GM19452 (cell line): ENCODE results near the gene MINPP1.
"Not testable (repeated sequence)": the region's sequence is repeated elsewhere in the genome, so short reads cannot be mapped to it uniquely, and the experiment has no call there.

Experiments used
- ATAC-seq: cut with Tn5 transposase; IDR thresholded peaks from one replicate; pipeline ENCODE4 v1.9.1; 2021; ENCODE audit not compliant: unreplicated experiment

The MINPP1 gene

GRCh38 chr10:87560495-87561129 lies 55.9 kb downstream of the MINPP1 start:
- no peak for ATAC-seq

DNA sequence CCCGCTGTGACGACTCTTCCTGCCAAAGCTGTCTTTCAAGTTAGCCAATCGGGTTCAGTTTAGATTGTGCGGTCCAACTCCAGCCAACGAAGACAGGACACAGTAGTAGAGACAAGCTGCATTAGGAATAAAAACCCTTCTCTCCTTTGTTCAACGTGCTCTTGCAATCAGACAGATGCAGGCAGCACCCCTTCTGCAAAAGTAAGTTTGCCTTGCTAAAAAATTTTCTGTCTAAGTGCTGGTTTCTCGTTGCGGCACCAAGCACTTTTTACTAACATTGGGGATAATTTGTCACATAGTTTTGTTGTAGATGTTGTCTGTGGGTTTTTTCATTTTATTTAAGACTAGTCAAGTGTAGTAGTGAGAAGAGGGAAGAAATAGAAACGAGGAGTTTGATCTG lies 58.1 kb downstream of the MINPP1 start:
- no peak for ATAC-seq

DNA sequence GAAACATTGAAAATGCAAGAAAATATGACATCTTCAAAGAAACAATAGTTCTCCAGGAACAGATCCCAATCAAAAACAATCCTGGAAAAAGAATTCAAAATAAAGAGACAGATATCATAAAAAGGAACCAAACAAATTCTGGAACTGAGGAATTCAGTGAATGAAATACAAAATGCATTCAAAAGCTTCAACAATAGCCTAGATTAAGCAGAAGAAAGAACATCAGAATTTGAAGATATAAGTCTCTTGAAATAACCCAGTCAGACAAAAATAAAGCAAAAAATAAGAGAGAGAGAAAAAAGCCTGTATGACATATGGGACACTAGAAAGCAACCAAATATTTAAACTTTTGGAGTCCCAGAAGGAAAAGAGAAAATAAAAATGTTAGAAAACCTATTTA lies 60.3 kb downstream of the MINPP1 start:
- no peak for ATAC-seq

DNA sequence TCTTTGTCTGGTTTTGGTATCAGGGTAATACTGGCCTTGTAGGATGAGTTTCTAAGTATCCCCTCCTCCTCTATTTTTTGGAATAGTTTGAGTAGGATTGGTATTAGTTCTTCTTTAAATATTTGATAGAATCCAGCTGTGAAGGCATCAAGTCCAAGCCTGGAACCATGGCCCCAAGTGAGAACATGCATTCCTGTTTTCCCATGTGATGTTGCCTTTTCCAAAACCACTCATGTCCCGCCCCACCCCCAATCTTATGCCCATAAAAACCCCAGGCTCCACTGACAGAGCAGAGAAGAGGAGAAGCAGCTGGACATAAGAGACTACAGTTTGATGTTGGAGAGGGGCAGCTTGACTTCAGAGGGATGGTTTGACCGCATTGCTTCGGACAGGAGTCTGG lies 71.2 kb downstream of the MINPP1 start:
- no peak for ATAC-seq

- ATAC-seq = no peak
These were observed 73.6 kb downstream of the MINPP1 start for GRCh38 chr10:87578160-87578841.

GRCh38 chr10:87578842-87579401 lies 74.2 kb downstream of the MINPP1 start:
- no peak for ATAC-seq

DNA sequence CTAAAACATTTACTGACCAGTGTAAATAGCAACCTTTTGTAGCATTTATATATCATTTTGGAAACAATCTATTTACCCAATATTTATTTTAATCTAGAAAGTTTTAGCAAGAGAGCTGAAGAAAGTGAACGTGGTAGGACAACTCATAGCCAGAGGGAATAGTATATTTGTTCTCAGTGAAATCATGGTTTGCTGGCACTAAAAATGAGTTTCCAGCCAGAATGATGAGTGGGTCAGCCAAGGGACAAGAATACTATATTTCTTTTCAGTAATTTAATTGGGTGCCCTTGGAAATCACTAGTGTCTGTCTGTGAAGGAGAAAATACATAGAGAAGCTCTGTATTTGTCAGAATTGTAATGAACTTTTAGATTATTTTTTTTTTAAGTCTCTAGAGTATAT lies 74.9 kb downstream of the MINPP1 start:
- no peak for ATAC-seq

GRCh38 chr10:87580016-87580415 lies 75.3 kb downstream of the MINPP1 start:
- no peak for ATAC-seq

- no peak for ATAC-seq
These were observed 81.1 kb downstream of the MINPP1 start for GRCh38 chr10:87585565-87586514.

DNA sequence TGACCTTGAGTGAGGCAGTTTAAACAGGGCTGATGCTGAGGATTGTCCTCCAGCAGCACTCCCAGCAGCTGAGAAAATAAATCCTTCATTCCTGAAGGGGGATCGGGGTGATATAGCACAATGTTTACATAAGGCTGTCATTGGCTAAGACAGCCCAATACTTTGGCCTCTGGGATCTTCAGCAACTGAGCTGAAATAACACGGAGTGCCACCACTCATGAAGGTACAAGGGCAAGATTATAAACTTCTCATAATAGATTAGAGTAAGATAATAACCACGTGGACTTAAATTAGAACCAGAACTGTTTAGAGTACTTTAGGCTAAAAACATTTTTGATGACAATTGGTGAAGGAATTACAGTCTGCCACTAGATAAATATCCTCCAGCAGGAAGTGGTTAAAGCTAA lies 85.0 kb downstream of the MINPP1 start:
- ATAC-seq = no peak

DNA sequence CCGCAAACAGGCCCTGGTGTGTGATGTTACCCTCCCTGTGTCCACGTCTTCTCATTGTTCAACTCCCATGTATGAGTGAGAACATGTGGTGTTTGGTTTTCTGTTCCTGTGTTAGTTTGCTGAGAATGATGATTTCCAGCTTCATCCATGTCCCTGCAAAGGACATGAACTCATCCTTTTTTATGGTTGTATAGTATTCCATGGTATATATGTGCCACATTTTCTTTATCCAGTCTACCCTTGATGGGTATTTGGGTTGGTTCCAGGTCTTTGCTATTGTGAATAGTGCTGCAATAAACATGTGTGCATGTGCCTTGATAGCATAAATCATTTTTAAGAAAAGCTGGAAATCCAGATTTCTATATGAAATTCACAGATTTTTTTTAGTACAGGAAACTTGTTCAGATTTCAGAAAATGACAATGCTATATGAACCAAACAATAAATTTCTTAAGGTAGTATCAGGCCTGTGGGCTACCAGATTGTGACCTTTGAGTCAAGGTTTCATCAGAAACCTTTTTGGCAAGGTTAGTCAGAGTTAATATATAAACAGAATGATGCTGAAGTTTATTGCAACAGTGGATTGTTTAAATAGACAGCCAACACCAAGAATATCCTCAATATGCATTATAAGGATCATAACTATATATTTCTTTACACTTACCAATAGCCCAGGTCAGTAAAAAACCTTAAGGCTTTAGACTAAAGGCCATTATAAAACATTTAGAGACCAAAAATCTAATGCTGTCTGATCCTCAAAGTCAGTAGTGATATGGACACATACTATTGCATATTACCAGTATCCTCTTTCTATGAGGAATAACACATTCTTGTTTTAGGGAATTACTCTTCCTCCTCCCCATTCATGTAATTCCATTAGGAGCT lies 86.3 kb downstream of the MINPP1 start:
- ATAC-seq = no peak

- no peak for ATAC-seq
These were observed 86.8 kb downstream of the MINPP1 start for GRCh38 chr10:87591589-87591886.

GRCh38 chr10:87592920-87593319 lies 88.2 kb downstream of the MINPP1 start:
- ATAC-seq = not testable (repeated sequence)

GRCh38 chr10:87593702-87594101 lies 89.0 kb downstream of the MINPP1 start:
- no peak for ATAC-seq

DNA sequence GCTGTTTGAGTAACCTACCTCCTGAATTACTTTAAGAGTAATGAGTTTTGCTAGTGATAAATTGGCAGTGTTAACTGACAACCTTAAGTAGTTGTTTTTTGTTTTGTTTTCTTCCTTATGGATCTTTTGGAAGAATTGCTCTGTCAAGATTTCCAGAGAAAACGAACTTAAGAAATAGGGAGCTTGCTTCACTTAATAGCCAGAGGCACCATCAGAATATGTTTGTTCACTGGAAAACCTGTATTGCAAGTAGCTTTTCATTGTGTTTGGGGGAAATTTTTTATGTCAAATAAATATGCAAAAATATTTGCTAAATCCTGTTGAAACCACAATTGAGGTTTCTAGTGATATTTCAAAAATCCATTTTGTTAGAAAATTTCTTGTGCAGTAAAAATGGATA lies 89.5 kb downstream of the MINPP1 start:
- ATAC-seq = no peak

DNA sequence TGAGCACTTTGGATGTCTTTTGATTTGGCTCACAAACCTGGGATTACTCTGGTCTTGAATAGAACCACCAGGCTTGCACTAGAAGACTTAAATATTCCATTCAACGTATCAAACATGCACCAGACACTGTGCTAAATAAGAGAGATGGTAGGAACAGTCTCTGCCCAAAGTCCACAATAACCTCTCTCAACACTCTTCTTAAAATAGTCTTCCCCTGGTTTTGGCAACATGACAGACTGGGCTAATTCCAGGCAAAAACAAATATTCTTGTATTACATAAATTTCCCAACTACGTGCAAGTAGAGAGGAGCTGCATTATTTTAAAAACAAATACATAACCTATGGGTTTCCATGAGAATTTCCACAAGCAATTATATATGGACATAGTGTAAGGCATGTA lies 90.2 kb downstream of the MINPP1 start:
- no peak for ATAC-seq

- ATAC-seq = no peak
These were observed 91.7 kb downstream of the MINPP1 start for GRCh38 chr10:87596351-87596750.

GRCh38 chr10:87598700-87599099 lies 94.0 kb downstream of the MINPP1 start:
- no peak for ATAC-seq

GRCh38 chr10:87600581-87600980 lies 95.9 kb downstream of the MINPP1 start:
- ATAC-seq = no peak
